Measurements from ENCODE around the gene HOXC11.

HOXC11 gene

GRCh38 chr12:53972722-53973235 is at the start of gene HOXC11:
Gene HOXC11 (plus strand): TSS chr12:53973126. CDS start chr12:53973242, 116 bp downstream.
- DNase-seq, result no peak

- DNase-seq, result no peak
Measured at GRCh38 chr12:53924521-53925405, 48.2 kb upstream of the HOXC11 start.

GRCh38 chr12:53927220-53928029 is 45.5 kb upstream of the HOXC11 start:
- DNase-seq, result no peak

- no peak for DNase-seq
Measured at GRCh38 chr12:53928054-53928835, 44.7 kb upstream of the HOXC11 start.

- DNase-seq, result no peak
Measured at GRCh38 chr12:53929527-53929926, 43.4 kb upstream of the HOXC11 start.

GRCh38 chr12:53930591-53931255 is 42.2 kb upstream of the HOXC11 start:
- DNase-seq, result no peak

- no peak for DNase-seq
Measured at GRCh38 chr12:53931844-53932581, 40.9 kb upstream of the HOXC11 start.

- DNase-seq, result no peak
Measured at GRCh38 chr12:53932915-53933314, 40.0 kb upstream of the HOXC11 start.

GRCh38 chr12:53935383-53936341 is 37.3 kb upstream of the HOXC11 start:
- no peak for DNase-seq

- no peak for DNase-seq
Measured at GRCh38 chr12:53937099-53937498, 35.8 kb upstream of the HOXC11 start.

GRCh38 chr12:53937596-53938325 is 35.2 kb upstream of the HOXC11 start:
- no peak for DNase-seq

- DNase-seq, result no peak
Measured at GRCh38 chr12:53938326-53939140, 34.4 kb upstream of the HOXC11 start, which contains the start of gene HOXC13. Gene HOXC13 (plus strand): TSS chr12:53938831. CDS start chr12:53938907, 76 bp downstream.

GRCh38 chr12:53939141-53940108 is 33.5 kb upstream of the HOXC11 start:
- no peak for DNase-seq

- DNase-seq, result no peak
Measured at GRCh38 chr12:53940443-53941014, 32.4 kb upstream of the HOXC11 start.

GRCh38 chr12:53941187-53941586 is 31.7 kb upstream of the HOXC11 start:
- DNase-seq, result no peak

- no peak for DNase-seq
Measured at GRCh38 chr12:53941750-53942149, 31.2 kb upstream of the HOXC11 start.

- no peak for DNase-seq
Measured at GRCh38 chr12:53942467-53942997, 30.4 kb upstream of the HOXC11 start.

Data from CD4-positive, alpha-beta T cell treated with Interleukin-12 subunit alpha and Interleukin-12 subunit beta, for 1 hour (primary cell).